H1 (cell line): ENCODE results near the gene TBC1D13. TPM values are rescaled to one million over a fixed set of nuclear protein-coding genes. Genes with fewer than 3 reads are reported as not detected.

Experiments used
- ATF3 ChIP-seq: IDR thresholded peaks from 2 replicates; pipeline ENCODE4 v1.6.1; 2011; ENCODE audit warnings: low read depth, mild to moderate bottlenecking, low read length; ENCODE audit not compliant: insufficient read depth
- CBX8 ChIP-seq: fragments of 300-800, 300-1000 bp; sonication (generic); IDR thresholded peaks from 2 replicates; pipeline ENCODE4 v1.7.1; 2016; ENCODE audit warnings: low read depth, low read length, borderline replicate concordance
- CEBPB ChIP-seq: IDR thresholded peaks from 2 replicates; pipeline ENCODE4 v1.6.1; 2012; ENCODE audit warnings: low read depth, low read length
- CHD1 ChIP-seq: IDR thresholded peaks from 2 replicates; pipeline ENCODE4 v1.6.1; 2012; ENCODE audit warnings: low read depth, low read length, improper control_type of control experiment
- EGR1 ChIP-seq: IDR thresholded peaks from 2 replicates; pipeline ENCODE4 v1.6.1; 2011; ENCODE audit warnings: low read depth, low read length, borderline replicate concordance
- HDAC6 ChIP-seq: IDR thresholded peaks from one replicate; pipeline ENCODE4 v1.7.1; 2012; ENCODE audit warnings: low read depth, mild to moderate bottlenecking, inconsistent platforms, low read length, moderate library complexity
- NRF1 ChIP-seq: IDR thresholded peaks from 2 replicates; pipeline ENCODE4 v1.6.1; 2011; ENCODE audit warnings: mild to moderate bottlenecking, low read depth, low read length, improper control_type of control experiment
- RFX5 ChIP-seq: IDR thresholded peaks from 2 replicates; pipeline ENCODE4 v1.6.1; 2011; ENCODE audit warnings: low read depth, low read length, improper control_type of control experiment, borderline replicate concordance
- polyA plus RNA-seq, 7 experiments: library from polyadenylated mRNA; depleted of rRNA in 3 of 7; stranded (reverse) in 5 of 7; unstranded in 2 of 7; fragments of >200 nt in 5 of 7; fragments of 200-250 nt in 2 of 7; gene quantifications; 1 replicate in 5 of 7; 2 replicates in 1 of 7; 4 replicates in 1 of 7; pipeline versions ENCODE4 v1.2.1 to v1.2.3, GENCODE V29; 2011 to 2013; ENCODE audit warnings: missing spikeins in 2 of 7, mixed read lengths in 2 of 7
- total RNA-seq: library from RNA; stranded (reverse); fragmentation: NEBNext Ultra II Directional; extraction: Animal tissue kit (Norgen Biotek cat#: 25700); gene quantifications from 2 replicates; pipeline ENCODE4 v1.2.1, GENCODE V29; 2021
- TF ChIP-seq, protein P1 (sequence below): fragments of 300-600 bp; sonication (generic); IDR thresholded peaks from 2 replicates; pipeline ENCODE4 v1.7.1; 2012; ENCODE audit warnings: low read length, moderate library complexity, mild to moderate bottlenecking, inconsistent platforms; ENCODE audit not compliant: insufficient replicate concordance

TBC1D13 gene
- total and polyA plus RNA-seq, 2 of the 8 experiments (the other 6 are each of a cell fraction or from before 2014, with no cell fraction given) = 21.3 to 24.7 TPM

- TF ChIP-seq, protein P1, sequence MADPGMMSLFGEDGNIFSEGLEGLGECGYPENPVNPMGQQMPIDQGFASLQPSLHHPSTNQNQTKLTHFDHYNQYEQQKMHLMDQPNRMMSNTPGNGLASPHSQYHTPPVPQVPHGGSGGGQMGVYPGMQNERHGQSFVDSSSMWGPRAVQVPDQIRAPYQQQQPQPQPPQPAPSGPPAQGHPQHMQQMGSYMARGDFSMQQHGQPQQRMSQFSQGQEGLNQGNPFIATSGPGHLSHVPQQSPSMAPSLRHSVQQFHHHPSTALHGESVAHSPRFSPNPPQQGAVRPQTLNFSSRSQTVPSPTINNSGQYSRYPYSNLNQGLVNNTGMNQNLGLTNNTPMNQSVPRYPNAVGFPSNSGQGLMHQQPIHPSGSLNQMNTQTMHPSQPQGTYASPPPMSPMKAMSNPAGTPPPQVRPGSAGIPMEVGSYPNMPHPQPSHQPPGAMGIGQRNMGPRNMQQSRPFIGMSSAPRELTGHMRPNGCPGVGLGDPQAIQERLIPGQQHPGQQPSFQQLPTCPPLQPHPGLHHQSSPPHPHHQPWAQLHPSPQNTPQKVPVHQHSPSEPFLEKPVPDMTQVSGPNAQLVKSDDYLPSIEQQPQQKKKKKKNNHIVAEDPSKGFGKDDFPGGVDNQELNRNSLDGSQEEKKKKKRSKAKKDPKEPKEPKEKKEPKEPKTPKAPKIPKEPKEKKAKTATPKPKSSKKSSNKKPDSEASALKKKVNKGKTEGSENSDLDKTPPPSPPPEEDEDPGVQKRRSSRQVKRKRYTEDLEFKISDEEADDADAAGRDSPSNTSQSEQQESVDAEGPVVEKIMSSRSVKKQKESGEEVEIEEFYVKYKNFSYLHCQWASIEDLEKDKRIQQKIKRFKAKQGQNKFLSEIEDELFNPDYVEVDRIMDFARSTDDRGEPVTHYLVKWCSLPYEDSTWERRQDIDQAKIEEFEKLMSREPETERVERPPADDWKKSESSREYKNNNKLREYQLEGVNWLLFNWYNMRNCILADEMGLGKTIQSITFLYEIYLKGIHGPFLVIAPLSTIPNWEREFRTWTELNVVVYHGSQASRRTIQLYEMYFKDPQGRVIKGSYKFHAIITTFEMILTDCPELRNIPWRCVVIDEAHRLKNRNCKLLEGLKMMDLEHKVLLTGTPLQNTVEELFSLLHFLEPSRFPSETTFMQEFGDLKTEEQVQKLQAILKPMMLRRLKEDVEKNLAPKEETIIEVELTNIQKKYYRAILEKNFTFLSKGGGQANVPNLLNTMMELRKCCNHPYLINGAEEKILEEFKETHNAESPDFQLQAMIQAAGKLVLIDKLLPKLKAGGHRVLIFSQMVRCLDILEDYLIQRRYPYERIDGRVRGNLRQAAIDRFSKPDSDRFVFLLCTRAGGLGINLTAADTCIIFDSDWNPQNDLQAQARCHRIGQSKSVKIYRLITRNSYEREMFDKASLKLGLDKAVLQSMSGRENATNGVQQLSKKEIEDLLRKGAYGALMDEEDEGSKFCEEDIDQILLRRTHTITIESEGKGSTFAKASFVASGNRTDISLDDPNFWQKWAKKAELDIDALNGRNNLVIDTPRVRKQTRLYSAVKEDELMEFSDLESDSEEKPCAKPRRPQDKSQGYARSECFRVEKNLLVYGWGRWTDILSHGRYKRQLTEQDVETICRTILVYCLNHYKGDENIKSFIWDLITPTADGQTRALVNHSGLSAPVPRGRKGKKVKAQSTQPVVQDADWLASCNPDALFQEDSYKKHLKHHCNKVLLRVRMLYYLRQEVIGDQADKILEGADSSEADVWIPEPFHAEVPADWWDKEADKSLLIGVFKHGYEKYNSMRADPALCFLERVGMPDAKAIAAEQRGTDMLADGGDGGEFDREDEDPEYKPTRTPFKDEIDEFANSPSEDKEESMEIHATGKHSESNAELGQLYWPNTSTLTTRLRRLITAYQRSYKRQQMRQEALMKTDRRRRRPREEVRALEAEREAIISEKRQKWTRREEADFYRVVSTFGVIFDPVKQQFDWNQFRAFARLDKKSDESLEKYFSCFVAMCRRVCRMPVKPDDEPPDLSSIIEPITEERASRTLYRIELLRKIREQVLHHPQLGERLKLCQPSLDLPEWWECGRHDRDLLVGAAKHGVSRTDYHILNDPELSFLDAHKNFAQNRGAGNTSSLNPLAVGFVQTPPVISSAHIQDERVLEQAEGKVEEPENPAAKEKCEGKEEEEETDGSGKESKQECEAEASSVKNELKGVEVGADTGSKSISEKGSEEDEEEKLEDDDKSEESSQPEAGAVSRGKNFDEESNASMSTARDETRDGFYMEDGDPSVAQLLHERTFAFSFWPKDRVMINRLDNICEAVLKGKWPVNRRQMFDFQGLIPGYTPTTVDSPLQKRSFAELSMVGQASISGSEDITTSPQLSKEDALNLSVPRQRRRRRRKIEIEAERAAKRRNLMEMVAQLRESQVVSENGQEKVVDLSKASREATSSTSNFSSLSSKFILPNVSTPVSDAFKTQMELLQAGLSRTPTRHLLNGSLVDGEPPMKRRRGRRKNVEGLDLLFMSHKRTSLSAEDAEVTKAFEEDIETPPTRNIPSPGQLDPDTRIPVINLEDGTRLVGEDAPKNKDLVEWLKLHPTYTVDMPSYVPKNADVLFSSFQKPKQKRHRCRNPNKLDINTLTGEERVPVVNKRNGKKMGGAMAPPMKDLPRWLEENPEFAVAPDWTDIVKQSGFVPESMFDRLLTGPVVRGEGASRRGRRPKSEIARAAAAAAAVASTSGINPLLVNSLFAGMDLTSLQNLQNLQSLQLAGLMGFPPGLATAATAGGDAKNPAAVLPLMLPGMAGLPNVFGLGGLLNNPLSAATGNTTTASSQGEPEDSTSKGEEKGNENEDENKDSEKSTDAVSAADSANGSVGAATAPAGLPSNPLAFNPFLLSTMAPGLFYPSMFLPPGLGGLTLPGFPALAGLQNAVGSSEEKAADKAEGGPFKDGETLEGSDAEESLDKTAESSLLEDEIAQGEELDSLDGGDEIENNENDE = no peak
- TF ChIP-seq CEBPB (no peak), ATF3 (no peak), EGR1 (no peak), HDAC6 (no peak), CBX8 (no peak), CHD1 (no peak), RFX5 (no peak), NRF1 (no peak)
These were observed 59.6 kb downstream of the TBC1D13 start (continued) for GRCh38 chr9:128846680-128847030.
